Activated CD8-positive, alpha-beta T cell treated with anti-CD3 and anti-CD28 coated beads, Interleukin-2, amount 10 ng/mL, durations not matched to agents 7 days and 5 days (primary cell): Measurements from ENCODE around the gene MAP2K1. TPM values are rescaled to one million over a fixed set of nuclear protein-coding genes. Genes with fewer than 3 reads are reported as not detected.

ENCODE experiments used
- ATAC-seq: fragments of 150-1000 bp; cut with Tn5 transposase; one replicate; pipeline ENCODE4 v1.10.0; 2021; ENCODE audit warnings: moderate library complexity
- CTCF ChIA-PET: fragments of 350-600 bp; sonication (Branson Sonifier 250); formaldehyde crosslinking; loops from one replicate; lab custom pipeline; 2021; ENCODE audit warnings: antibody characterized with exemption; lab: Charles Lee
- POLR2A ChIA-PET: fragments of 350-600 bp; sonication (Branson Sonifier 250); formaldehyde crosslinking; loops from one replicate; lab custom pipeline; 2021; ENCODE audit warnings: antibody characterized with exemption; lab: Charles Lee
- DNase-seq: peaks from one replicate; pipeline ENCODE4 v3.0.0-alpha.2; 2020
- H3K27ac Mint-ChIP-seq: one replicate; pipeline ENCODE4 v1.8.0; 2021; ENCODE audit warnings: mild to moderate bottlenecking, mixed read lengths
- H3K27me3 Mint-ChIP-seq: one replicate; pipeline ENCODE4 v1.8.0; 2021; ENCODE audit warnings: low read depth, mixed read lengths
- H3K36me3 Mint-ChIP-seq: one replicate; pipeline ENCODE4 v1.8.0; 2021; ENCODE audit warnings: low read depth, mixed read lengths
- H3K4me1 Mint-ChIP-seq: one replicate; pipeline ENCODE4 v1.8.0; 2021; ENCODE audit warnings: low read depth, mixed read lengths
- H3K4me3 Mint-ChIP-seq: one replicate; pipeline ENCODE4 v1.8.0; 2021; ENCODE audit warnings: mild to moderate bottlenecking, mixed read lengths
- H3K9me3 Mint-ChIP-seq: one replicate; pipeline ENCODE4 v1.8.0; 2022; ENCODE audit warnings: mixed read lengths; ENCODE audit not compliant: insufficient read depth
- total RNA-seq, 2 experiments: library from RNA; stranded (reverse); gene quantifications; one replicate each; pipeline ENCODE4 v1.2.3, GENCODE V29; 2021

The MAP2K1 gene
- total RNA-seq, 2 experiments from 2014 or later = 108 to 118 TPM

DNA sequence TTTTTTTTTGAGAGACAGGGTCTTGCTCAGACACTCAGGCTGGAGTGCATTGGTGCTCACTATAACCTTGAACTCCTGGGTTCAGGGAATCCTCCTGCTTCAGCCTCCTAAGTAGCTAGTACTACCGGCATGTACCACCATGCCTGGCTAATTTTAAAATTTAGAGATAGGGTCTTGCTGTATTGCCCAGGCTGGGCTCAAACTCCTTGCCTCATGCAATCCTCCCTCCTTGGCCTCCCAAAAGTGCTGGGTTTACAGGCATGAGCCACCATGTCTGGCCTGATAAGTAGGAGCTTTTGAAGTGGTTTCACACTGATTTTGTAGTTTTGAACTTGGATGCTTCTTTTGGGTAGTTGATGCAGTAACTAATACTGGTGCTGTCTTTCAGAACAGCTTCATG, 7.8 kb downstream of the MAP2K1 start:
- DNase-seq (no peak), ATAC-seq (no peak)
- Mint-ChIP-seq H3K36me3 (peaks cover 68% of the 10 kb centered on the region), H3K4me3 (no peak overlapping the region), H3K4me1 (peaks cover 76% of the 10 kb centered on the region), H3K27ac (peak overlapping the region; percentile 5), H3K27me3 (no peaks in the 10 kb centered on the region), H3K9me3 (no peaks in the 10 kb centered on the region)
- POLR2A ChIA-PET = no interaction called here
- CTCF ChIA-PET = interaction anchor here (3.6 kb wide), 1 partner anchor 10 kb away, joined by 12 read pairs; no protein-coding TSS in a partner anchor

DNA sequence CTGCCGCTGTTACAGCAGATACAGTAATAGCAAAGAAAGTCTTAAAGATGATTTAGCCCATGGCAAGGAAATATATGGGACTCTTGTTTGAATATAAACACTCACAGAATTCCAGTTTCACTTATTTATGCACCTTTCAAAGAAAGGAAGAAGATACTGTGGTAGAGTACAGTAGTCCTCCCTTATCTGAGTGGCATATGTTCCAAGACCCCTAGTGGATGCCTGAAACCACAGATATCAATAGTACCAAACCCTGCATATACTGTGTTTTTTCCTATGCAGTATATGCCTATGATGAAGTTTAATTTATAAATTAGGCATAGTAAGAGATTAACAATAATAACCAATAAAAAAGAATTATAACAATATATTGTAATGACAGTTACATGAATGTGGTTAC, 8.2 kb downstream of the MAP2K1 start:
- H3K4me3 Mint-ChIP-seq = no peak overlapping the region
- H3K36me3 Mint-ChIP-seq = peaks cover 66% of the 10 kb centered on the region
- peak overlapping the region; percentile 5 for H3K27ac Mint-ChIP-seq
- H3K9me3 Mint-ChIP-seq = no peaks in the 10 kb centered on the region
- ChIA-PET CTCF (interaction anchor here (2.1 to 3.6 kb wide), 2 partner anchors 9 to 18 kb away, joined by 8 to 12 read pairs; no protein-coding TSS in a partner anchor), POLR2A (no interaction called here)
- H3K27me3 Mint-ChIP-seq = no peaks in the 10 kb centered on the region
- ATAC-seq (no peak), DNase-seq (no peak)
- H3K4me1 Mint-ChIP-seq = peaks cover 74% of the 10 kb centered on the region

DNA sequence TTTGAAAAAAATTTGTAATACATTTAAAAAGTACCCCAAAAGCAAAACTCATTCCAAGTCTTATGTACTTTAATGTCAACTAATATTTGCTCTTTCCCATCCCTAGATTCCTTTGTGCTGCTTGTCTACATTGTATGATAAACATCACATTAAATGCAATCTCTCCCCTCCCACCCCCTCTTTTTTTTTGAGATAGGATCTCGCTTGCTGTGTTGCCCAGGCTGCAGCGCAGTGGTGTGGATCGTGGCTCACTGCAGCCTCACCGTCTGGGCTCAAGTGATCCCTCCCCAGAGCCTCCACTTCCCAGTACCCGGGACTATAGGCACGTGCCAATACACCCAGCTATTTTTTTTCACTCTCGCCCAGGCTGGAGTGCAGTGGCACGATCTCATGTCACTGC, 12.6 kb downstream of the MAP2K1 start:
- ChIA-PET POLR2A (no interaction called here), CTCF (no interaction called here)
- DNase-seq (no peak), ATAC-seq (no peak)
- H3K27ac Mint-ChIP-seq = no peak overlapping the region
- H3K27me3 Mint-ChIP-seq = no peaks in the 10 kb centered on the region
- peaks cover 59% of the 10 kb centered on the region for H3K36me3 Mint-ChIP-seq
- peaks cover 78% of the 10 kb centered on the region for H3K4me1 Mint-ChIP-seq
- no peak overlapping the region for H3K4me3 Mint-ChIP-seq
- H3K9me3 Mint-ChIP-seq = no peaks in the 10 kb centered on the region

DNA sequence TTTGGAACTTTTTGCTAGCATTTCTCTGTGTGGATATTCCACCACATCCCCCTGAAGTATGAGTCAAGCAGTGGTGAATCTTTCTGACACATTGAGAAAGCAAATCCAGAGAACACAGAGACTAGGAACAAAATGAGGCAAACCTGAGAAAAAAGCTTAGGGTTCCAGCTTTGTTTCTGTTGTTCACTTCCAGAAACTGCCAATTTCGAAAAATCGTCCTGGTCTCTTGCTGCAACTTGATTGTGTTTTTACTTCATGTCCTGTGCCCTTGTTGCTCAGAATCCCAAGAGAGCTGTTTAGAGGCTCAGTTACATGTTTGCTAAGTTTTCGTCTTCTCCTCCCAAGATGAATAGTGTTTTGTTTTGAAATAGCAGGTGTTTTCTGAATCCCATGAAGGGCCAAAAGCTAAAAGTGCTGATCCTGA, 13.7 kb downstream of the MAP2K1 start:
- H3K27me3 Mint-ChIP-seq = no peaks in the 10 kb centered on the region
- H3K9me3 Mint-ChIP-seq = no peaks in the 10 kb centered on the region
- no peak overlapping the region for H3K4me3 Mint-ChIP-seq
- H3K27ac Mint-ChIP-seq = peak overlapping the region; percentile 58
- no peak for ATAC-seq
- no peak for DNase-seq
- peaks cover 75% of the 10 kb centered on the region for H3K4me1 Mint-ChIP-seq
- POLR2A ChIA-PET = no interaction called here
- CTCF ChIA-PET = interaction anchor here (9.7 kb wide), 1 partner anchor 98 kb away, joined by 87 read pairs; the partner anchor contains the start of gene SNAPC5
- peaks cover 57% of the 10 kb centered on the region for H3K36me3 Mint-ChIP-seq

DNA sequence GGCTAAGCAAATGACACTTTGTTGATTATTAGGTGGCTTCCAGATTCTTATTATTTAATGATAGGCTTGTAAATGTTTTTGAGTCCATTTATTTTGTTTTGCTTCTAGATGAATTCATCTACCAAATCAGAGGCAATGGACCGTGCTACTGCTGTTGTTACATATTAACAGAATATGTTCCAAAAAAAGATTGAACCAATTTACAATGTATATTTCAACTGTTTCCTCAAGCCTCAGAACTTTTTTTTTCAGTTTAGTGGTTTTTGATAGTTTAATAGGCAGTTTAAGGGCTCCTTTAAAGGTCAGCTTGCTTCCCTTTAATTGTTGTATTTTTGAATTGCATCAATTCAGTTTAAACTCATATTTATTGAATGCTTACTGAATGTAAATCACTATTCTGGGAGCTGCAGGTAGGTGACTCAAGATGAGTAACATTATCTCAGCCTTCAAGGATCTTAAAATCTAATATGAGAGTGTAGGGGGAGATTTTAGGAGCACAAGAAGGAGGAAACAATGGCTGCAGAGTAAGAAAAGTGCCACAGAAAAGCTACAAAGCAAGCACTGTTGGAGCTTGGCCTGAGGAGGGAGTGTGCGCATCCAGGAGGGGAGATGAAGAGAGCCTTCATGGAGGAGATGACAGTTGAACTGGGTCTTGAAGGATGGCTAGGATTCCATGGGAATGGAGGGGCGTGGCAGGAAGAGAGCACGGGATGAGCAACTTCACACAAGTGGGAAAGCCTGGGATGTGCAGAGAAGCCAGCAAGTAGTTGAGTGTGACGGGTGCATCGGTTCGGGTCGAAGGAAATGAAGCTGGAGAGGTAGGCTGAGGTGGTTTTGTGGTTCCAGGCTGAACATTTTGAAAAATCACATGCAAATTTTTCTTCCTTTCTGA, 14.7 kb downstream of the MAP2K1 start:
- CTCF ChIA-PET = interaction anchor here (0.6 to 9.7 kb wide), 8 partner anchors 9 to 97 kb away, joined by 3 to 87 read pairs (median 3); partner anchors contain the start of genes MAP2K1 and SNAPC5
- peaks cover 53% of the 10 kb centered on the region for H3K36me3 Mint-ChIP-seq

DNA sequence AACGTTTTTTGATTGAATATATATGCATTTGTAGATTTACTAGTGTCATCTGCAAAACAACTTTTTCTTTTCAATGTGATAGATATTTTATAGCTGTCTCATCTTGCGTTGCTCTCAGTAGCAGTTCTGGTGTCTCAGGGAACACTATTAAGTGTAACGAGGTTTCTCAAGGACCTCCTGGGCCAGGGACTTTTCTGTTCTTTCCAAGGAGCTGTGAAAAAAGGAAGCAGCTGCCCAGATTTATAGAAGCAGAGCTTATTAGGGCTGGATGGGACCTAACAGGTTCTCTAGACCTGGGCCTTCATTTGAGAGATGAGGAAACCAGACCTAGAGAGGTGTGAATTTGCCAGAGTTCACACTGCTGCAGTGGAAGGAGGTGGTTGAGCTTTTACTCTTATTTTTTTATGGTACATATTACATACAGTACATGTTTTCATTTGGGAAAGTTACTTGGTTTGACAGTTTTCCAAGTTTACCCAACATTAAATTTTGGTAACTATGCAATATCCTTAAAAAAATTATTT, 16.1 kb downstream of the MAP2K1 start:
- Mint-ChIP-seq H3K9me3 (no peaks in the 10 kb centered on the region), H3K27ac (no peak overlapping the region), H3K4me3 (no peak overlapping the region), H3K4me1 (peaks cover 83% of the 10 kb centered on the region), H3K36me3 (peaks cover 50% of the 10 kb centered on the region), H3K27me3 (no peaks in the 10 kb centered on the region)
- ChIA-PET CTCF (interaction anchor here (0.8 to 9.7 kb wide), 10 partner anchors 9 to 449 kb away, joined by 3 to 87 read pairs (median 6); partner anchors contain the start of genes MAP2K1, RPL4, SNAPC5 and ZWILCH), POLR2A (interaction anchor here (0.5 to 2.3 kb wide), 5 partner anchors 13 to 101 kb away, joined by 3 to 10 read pairs (median 5); partner anchors contain the start of gene SNAPC5)
- DNase-seq = no peak
- ATAC-seq = no peak

More for the DNA sequence above, 14.7 kb downstream of the MAP2K1 start:
- Mint-ChIP-seq H3K4me1 (peaks cover 77% of the 10 kb centered on the region), H3K27me3 (no peaks in the 10 kb centered on the region), H3K27ac (peak overlapping the region; percentile 86), H3K9me3 (no peaks in the 10 kb centered on the region), H3K4me3 (peak overlapping the region; percentile 67)
- ATAC-seq = peak; percentile 78
- POLR2A ChIA-PET = interaction anchor here (0.6 to 2.3 kb wide), 4 partner anchors 9 to 302 kb away, joined by 3 to 10 read pairs (median 5); partner anchors contain the start of gene SNAPC5
- peak; percentile 45 for DNase-seq

DNA sequence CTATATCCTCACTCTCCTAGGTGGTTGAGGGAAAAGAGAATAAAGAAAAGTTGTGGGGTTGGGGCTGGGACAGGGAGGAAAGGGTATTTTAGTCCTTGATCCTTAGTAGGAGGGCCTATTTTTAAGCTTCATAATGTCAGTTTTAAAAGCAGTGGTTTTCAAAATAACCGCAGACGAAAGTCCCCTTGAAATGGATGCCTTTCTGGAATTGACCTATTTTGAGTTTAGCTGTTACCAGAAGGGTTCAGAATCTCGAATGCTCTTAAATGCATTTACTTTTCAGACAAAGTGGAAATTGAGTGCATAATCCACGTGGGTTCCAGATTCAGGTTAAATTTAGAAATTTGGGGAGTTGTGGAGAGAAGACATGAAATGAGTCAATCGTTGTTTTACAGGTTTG, 16.6 kb downstream of the MAP2K1 start:
- no peaks in the 10 kb centered on the region for H3K27me3 Mint-ChIP-seq
- no peak overlapping the region for H3K27ac Mint-ChIP-seq
- H3K36me3 Mint-ChIP-seq = peaks cover 51% of the 10 kb centered on the region
- no peak for DNase-seq
- CTCF ChIA-PET = interaction anchor here (0.8 to 9.7 kb wide), 10 partner anchors 10 to 448 kb away, joined by 3 to 87 read pairs (median 6); partner anchors contain the start of genes MAP2K1, RPL4, SNAPC5 and ZWILCH
- peaks cover 86% of the 10 kb centered on the region for H3K4me1 Mint-ChIP-seq
- POLR2A ChIA-PET = interaction anchor here (0.9 to 2.3 kb wide), 4 partner anchors 14 to 101 kb away, joined by 3 to 10 read pairs (median 5); partner anchors contain the start of gene SNAPC5
- ATAC-seq = no peak
- H3K4me3 Mint-ChIP-seq = no peak overlapping the region
- H3K9me3 Mint-ChIP-seq = no peaks in the 10 kb centered on the region

DNA sequence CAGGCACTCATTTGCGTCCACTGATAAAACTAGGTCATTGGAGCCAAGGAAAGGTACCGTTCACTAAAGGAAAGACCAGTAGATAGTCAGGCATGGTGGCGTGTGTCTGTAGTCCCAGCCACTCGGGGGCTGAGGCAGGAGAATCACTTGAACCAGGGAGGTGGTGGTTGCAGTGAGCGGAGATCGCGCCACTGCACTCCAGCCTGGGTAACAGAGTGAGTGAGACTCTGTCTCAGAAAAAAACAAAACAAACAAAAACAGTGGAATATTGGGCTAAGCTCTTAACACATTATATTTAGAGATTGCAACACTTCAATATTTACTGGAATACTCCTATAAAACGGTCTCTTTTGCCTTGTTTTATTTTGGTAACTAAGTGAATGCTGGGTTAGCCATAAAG, 17.4 kb downstream of the MAP2K1 start:
- Mint-ChIP-seq H3K9me3 (no peaks in the 10 kb centered on the region), H3K4me1 (peaks cover 93% of the 10 kb centered on the region), H3K27ac (no peak overlapping the region), H3K27me3 (no peaks in the 10 kb centered on the region), H3K4me3 (peak overlapping the region; percentile 57), H3K36me3 (peaks cover 57% of the 10 kb centered on the region)
- DNase-seq (no peak), ATAC-seq (no peak)
- ChIA-PET CTCF (interaction anchor here (0.6 to 9.7 kb wide), 11 partner anchors 9 to 97 kb away, joined by 3 to 87 read pairs (median 5); partner anchors contain the start of genes MAP2K1 and SNAPC5), POLR2A (interaction anchor here (1.4 kb wide), 1 partner anchor 16 kb away, joined by 4 read pairs; no protein-coding TSS in a partner anchor)

DNA sequence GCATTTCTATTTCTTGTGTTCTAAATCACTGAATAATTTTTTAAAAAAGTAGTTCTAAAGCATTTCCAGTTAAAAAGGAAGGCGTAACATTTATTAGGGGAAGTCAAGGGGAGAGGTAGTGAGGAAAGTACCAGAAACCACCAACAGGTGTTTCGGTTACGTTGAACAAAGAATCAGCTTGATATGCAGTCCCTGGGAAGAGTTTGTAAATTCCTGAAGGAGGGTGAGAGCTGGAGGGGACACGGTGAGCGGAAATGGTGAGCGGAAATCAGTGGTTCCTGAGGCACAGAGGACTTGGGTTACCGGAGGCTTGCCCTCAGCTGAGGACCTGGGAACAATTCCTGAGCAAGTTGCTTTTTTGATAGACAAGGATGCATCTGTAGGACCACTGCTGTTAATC, 17.8 kb downstream of the MAP2K1 start:
- Mint-ChIP-seq H3K27ac (peak overlapping the region; percentile 78), H3K27me3 (no peaks in the 10 kb centered on the region), H3K9me3 (no peaks in the 10 kb centered on the region), H3K4me1 (peaks cover 93% of the 10 kb centered on the region), H3K36me3 (peaks cover 57% of the 10 kb centered on the region), H3K4me3 (peak overlapping the region; percentile 57)
- ChIA-PET CTCF (interaction anchor here (0.6 to 9.7 kb wide), 8 partner anchors 11 to 97 kb away, joined by 3 to 87 read pairs (median 4); partner anchors contain the start of genes MAP2K1 and SNAPC5), POLR2A (interaction anchor here (1.4 kb wide), 1 partner anchor 17 kb away, joined by 4 read pairs; no protein-coding TSS in a partner anchor)
- DNase-seq (no peak), ATAC-seq (no peak)

DNA sequence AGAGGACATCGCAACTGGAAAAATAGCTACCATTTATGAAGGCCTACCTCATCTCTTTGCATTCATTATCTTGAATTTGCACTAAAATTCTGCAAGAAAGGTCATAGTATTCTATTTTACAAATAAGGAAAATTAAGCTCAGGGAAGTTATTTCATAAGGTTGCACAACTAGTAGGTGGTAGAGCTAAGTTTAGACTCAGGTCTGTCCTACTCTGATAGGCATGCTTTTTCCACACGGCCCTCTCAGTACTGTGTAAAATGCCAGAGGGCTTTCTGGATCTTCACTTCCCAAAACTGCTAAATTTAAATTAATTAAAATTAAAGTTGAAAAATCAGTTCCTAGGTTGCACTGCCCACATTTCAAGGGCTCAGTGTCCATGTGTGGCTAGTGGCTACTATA, 18.3 kb downstream of the MAP2K1 start:
- ChIA-PET CTCF (interaction anchor here (1.2 to 9.7 kb wide), 7 partner anchors 11 to 97 kb away, joined by 3 to 87 read pairs (median 5); partner anchors contain the start of genes MAP2K1 and SNAPC5), POLR2A (interaction anchor here (1.4 kb wide), 1 partner anchor 17 kb away, joined by 4 read pairs; no protein-coding TSS in a partner anchor)
- peaks cover 60% of the 10 kb centered on the region for H3K36me3 Mint-ChIP-seq
- DNase-seq = no peak
- no peaks in the 10 kb centered on the region for H3K9me3 Mint-ChIP-seq
- H3K27me3 Mint-ChIP-seq = no peaks in the 10 kb centered on the region
- H3K27ac Mint-ChIP-seq = peak overlapping the region; percentile 78
- peak overlapping the region; percentile 57 for H3K4me3 Mint-ChIP-seq
- ATAC-seq = no peak
- H3K4me1 Mint-ChIP-seq = peaks cover 95% of the 10 kb centered on the region

DNA sequence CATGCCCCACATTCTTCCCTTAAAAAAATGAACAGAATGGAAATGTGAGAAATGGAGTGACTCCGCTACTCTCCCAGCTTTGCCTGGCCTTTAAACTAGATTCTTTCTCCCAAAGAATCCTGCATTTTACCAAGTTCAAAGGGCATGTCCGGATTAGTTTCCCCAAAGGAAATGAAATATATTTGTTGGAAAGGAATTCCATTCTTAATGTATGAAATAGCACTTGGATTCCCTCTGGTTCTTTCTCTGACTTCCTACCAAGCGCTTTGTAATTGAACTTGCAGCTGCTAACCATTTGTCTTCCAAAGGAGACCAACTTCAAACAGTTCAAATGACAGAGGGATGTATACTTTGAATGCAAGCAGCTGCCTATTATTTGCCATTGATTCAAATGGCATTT, 18.9 kb downstream of the MAP2K1 start:
- H3K9me3 Mint-ChIP-seq = no peaks in the 10 kb centered on the region
- POLR2A ChIA-PET = interaction anchor here (1.4 kb wide), 1 partner anchor 18 kb away, joined by 4 read pairs; no protein-coding TSS in a partner anchor

More for the DNA sequence above, 18.9 kb downstream of the MAP2K1 start:
- peaks cover 58% of the 10 kb centered on the region for H3K36me3 Mint-ChIP-seq
- peaks cover 95% of the 10 kb centered on the region for H3K4me1 Mint-ChIP-seq
- H3K4me3 Mint-ChIP-seq = no peak overlapping the region
- ATAC-seq (no peak), DNase-seq (no peak)
- H3K27me3 Mint-ChIP-seq = no peaks in the 10 kb centered on the region
- H3K27ac Mint-ChIP-seq = no peak overlapping the region
- CTCF ChIA-PET = interaction anchor here (1.3 to 9.7 kb wide), 4 partner anchors 12 to 92 kb away, joined by 5 to 87 read pairs (median 14); partner anchors contain the start of genes MAP2K1 and SNAPC5
